A549 (cell line): ENCODE data around the gene CA12. TPM values are rescaled to one million over a fixed set of nuclear protein-coding genes. Genes with fewer than 3 reads are reported as not detected.

ENCODE experiments used
- ATAC-seq, 2 experiments: fragments of 200-7000 bp in 1 of 2; fragments of >200 bp in 1 of 2; cut with Nextera tagmentation in 1 of 2; cut with Tn5 transposase in 1 of 2; 3 replicates each; pipeline versions ENCODE4 v1.8.0 to v1.9.1; 2018 to 2020; ENCODE audit warnings: mild to moderate bottlenecking in 1 of 2, moderate library complexity in 1 of 2
- CTCF ChIA-PET: fragments of 300-600 bp; sonication (Branson Sonifier 250); formaldehyde crosslinking; extraction: SDS; loops from one replicate; lab custom pipeline; 2021; ENCODE audit warnings: antibody characterized with exemption, inconsistent platforms; lab: Yijun Ruan, JAX
- POLR2A ChIA-PET: fragments of 350-600 bp; formaldehyde crosslinking; extraction: SDS; loops from one replicate; lab custom pipeline; 2021; ENCODE audit warnings: antibody characterized with exemption, inconsistent platforms; lab: Yijun Ruan, JAX
- DNase-seq, 2 experiments: peaks; one replicate each; pipeline versions ENCODE4 v3.0.0 to v3.0.0-alpha.2; 2011 to 2016; ENCODE audit warnings: low read depth in 1 of 2, low spot score in 1 of 2
- FAIRE-seq: peaks from 2 replicates; lab custom pipeline; 2011; peaks lifted over from hg19 to GRCh38; lab: Jason Lieb, UNC
- H3K27ac ChIP-seq, 2 experiments: fragments of >200 bp; sonication (Bioruptor Twin); formaldehyde crosslinking; 3 replicates each; pipeline ENCODE4 v1.5.1; 2016 to 2017
- H3K4me1 ChIP-seq: fragments of >200 bp; sonication (Bioruptor Twin); formaldehyde crosslinking; 3 replicates; pipeline ENCODE4 v1.6.1; 2016
- H3K4me2 ChIP-seq: fragments of >200 bp; sonication (Bioruptor Twin); formaldehyde crosslinking; 3 replicates; pipeline ENCODE4 v1.6.1; 2016
- H3K4me3 ChIP-seq: fragments of >200 bp; sonication (Bioruptor Twin); formaldehyde crosslinking; 3 replicates; pipeline ENCODE4 v1.5.1; 2016
- H3K9me3 ChIP-seq: fragments of >200 bp; sonication (Bioruptor Twin); formaldehyde crosslinking; 3 replicates; pipeline ENCODE4 v1.6.1; 2016
- BHLHE40 ChIP-seq: IDR thresholded peaks from 2 replicates; pipeline ENCODE4 v1.6.1; 2012; ENCODE audit warnings: low read depth, low read length, inconsistent platforms
- CBX2 ChIP-seq: fragments of 200-600 bp; sonication (generic); IDR thresholded peaks from 2 replicates; pipeline ENCODE4 v1.6.1; 2016; ENCODE audit warnings: low read depth, mild to moderate bottlenecking, borderline replicate concordance
- CBX8 ChIP-seq: fragments of 200-600 bp; sonication (generic); IDR thresholded peaks from 2 replicates; pipeline ENCODE4 v1.6.1; 2016
- CHD2 ChIP-seq: fragments of 150-350 bp; IDR thresholded peaks from 2 replicates; pipeline ENCODE4 v1.6.1; 2014; ENCODE audit warnings: low read length; ENCODE audit not compliant: partially characterized antibody
- EHF ChIP-seq: fragments of 250-450 bp; sonication (Bioruptor Pico); IDR thresholded peaks from 2 replicates; pipeline ENCODE4 v1.5.0; 2020; ENCODE audit warnings: mild to moderate bottlenecking
- EP300 ChIP-seq, 2 experiments: fragments of >200 bp; sonication (Bioruptor Twin); formaldehyde crosslinking; IDR thresholded peaks; 2 replicates in 1 of 2; 3 replicates in 1 of 2; pipeline ENCODE4 v1.6.1; 2016 to 2017
- FOXS1 ChIP-seq: fragments of 250-450 bp; sonication (Bioruptor Pico); IDR thresholded peaks from 2 replicates; pipeline ENCODE4 v1.5.0; 2020; ENCODE audit warnings: mild to moderate bottlenecking, moderate library complexity
- GATA3 ChIP-seq: IDR thresholded peaks from 2 replicates; pipeline ENCODE4 v1.6.1; 2012; ENCODE audit warnings: borderline replicate concordance
- HDAC2 ChIP-seq: fragments of 200-600 bp; sonication (generic); IDR thresholded peaks from 2 replicates; pipeline ENCODE4 v1.6.1; 2016
- HOXA7 ChIP-seq: fragments of 250-450 bp; sonication (Bioruptor Pico); IDR thresholded peaks from 2 replicates; pipeline ENCODE4 v1.5.0; 2020; ENCODE audit warnings: mild to moderate bottlenecking, moderate library complexity
- HOXB13 ChIP-seq: fragments of 250-450 bp; sonication (Bioruptor Pico); IDR thresholded peaks from 2 replicates; pipeline ENCODE4 v1.5.0; 2020; ENCODE audit warnings: low read depth, mild to moderate bottlenecking, moderate library complexity
- JUN ChIP-seq, 2 experiments: fragments of >200 bp; sonication (Bioruptor Twin); formaldehyde crosslinking; IDR thresholded peaks; 2 replicates in 1 of 2; 3 replicates in 1 of 2; pipeline ENCODE4 v1.6.1; 2016 to 2017
- KDM1A ChIP-seq: fragments of 200-600 bp; sonication (generic); IDR thresholded peaks from 2 replicates; pipeline ENCODE4 v1.6.1; 2016; ENCODE audit warnings: low read depth, mild to moderate bottlenecking
- MAFK ChIP-seq: fragments of 450-650 bp; IDR thresholded peaks from 2 replicates; pipeline ENCODE4 v1.6.1; 2014; ENCODE audit not compliant: partially characterized antibody
- MAZ ChIP-seq: fragments of 150-350 bp; IDR thresholded peaks from 2 replicates; pipeline ENCODE4 v1.6.1; 2014; ENCODE audit warnings: antibody characterized with exemption, low read depth, low read length, borderline replicate concordance
- NFE2L2 ChIP-seq: fragments of 150-350 bp; conservative IDR thresholded peaks from 2 replicates; pipeline ENCODE4 v1.6.1; 2014; ENCODE audit warnings: low read length
- NR3C1 ChIP-seq: fragments of >200 bp; sonication (Bioruptor Twin); formaldehyde crosslinking; IDR thresholded peaks from 3 replicates; pipeline ENCODE4 v1.6.1; 2017
- PHF8 ChIP-seq: fragments of 200-600 bp; sonication (generic); IDR thresholded peaks from 2 replicates; pipeline ENCODE4 v1.6.1; 2016; ENCODE audit warnings: low read depth, mild to moderate bottlenecking, antibody characterized with exemption, moderate library complexity, borderline replicate concordance
- POLR2A ChIP-seq: IDR thresholded peaks from 2 replicates; pipeline ENCODE4 v1.6.1; 2012; ENCODE audit warnings: mild to moderate bottlenecking, low read length
- RARB ChIP-seq: fragments of 250-450 bp; sonication (Bioruptor Pico); IDR thresholded peaks from 2 replicates; pipeline ENCODE4 v1.8.0; 2021; ENCODE audit warnings: mild to moderate bottlenecking, moderate library complexity
- RFX5 ChIP-seq: fragments of 450-650 bp; IDR thresholded peaks from 2 replicates; pipeline ENCODE4 v1.7.1; 2014; ENCODE audit warnings: antibody characterized with exemption, mild to moderate bottlenecking, moderate library complexity
- RNF2 ChIP-seq: fragments of 200-600 bp; sonication (generic); IDR thresholded peaks from 2 replicates; pipeline ENCODE4 v1.6.1; 2016; ENCODE audit warnings: low read depth, mild to moderate bottlenecking, antibody characterized with exemption, moderate library complexity, borderline replicate concordance
- SMC3 ChIP-seq: fragments of >200 bp; sonication (Bioruptor Twin); formaldehyde crosslinking; IDR thresholded peaks from 3 replicates; pipeline ENCODE4 v1.6.1; 2018; ENCODE audit warnings: inconsistent platforms
- TFCP2L1 ChIP-seq: fragments of 250-450 bp; sonication (Bioruptor Pico); IDR thresholded peaks from 2 replicates; pipeline ENCODE4 v1.5.0; 2021; ENCODE audit warnings: mild to moderate bottlenecking
- TP53 ChIP-seq: fragments of 250-450 bp; sonication (Bioruptor Pico); IDR thresholded peaks from 2 replicates; pipeline ENCODE4 v1.5.0; 2021; ENCODE audit warnings: mild to moderate bottlenecking, moderate library complexity
- ZFP36 ChIP-seq: fragments of 450-650 bp; IDR thresholded peaks from 2 replicates; pipeline ENCODE4 v1.6.1; 2014; ENCODE audit warnings: borderline replicate concordance; ENCODE audit not compliant: partially characterized antibody
- ZSCAN20 ChIP-seq: fragments of 250-450 bp; sonication (Bioruptor Pico); IDR thresholded peaks from 2 replicates; pipeline ENCODE4 v1.8.0; 2022; ENCODE audit warnings: mild to moderate bottlenecking, moderate library complexity
- WGBS: methylation state at CpG from one replicate; pipeline ENCODE4 v1.1.6; 2017; ENCODE audit errors: missing lambda C conversion rate; 5-methylcytosine and 5-hydroxymethylcytosine counted together
- polyA plus RNA-seq, 4 experiments: library from polyadenylated mRNA; depleted of rRNA in 3 of 4; stranded (reverse); fragments of >200 nt; fragmentation: RNase III in 1 of 4; extraction: RNeasy Plus Mini Kit Qiagen cat#74134 plus additional on column Dnase treatment in 1 of 4; gene quantifications; 2 replicates in 3 of 4; 3 replicates in 1 of 4; pipeline ENCODE4 v1.2.3, GENCODE V29; 2011 to 2017
- TF ChIP-seq, protein P1 (sequence below): fragments of 250-450 bp; sonication (Bioruptor Pico); IDR thresholded peaks from 2 replicates; pipeline ENCODE4 v1.5.0; 2020; ENCODE audit warnings: low read depth, mild to moderate bottlenecking, moderate library complexity
- TF ChIP-seq, protein P2 (sequence below): fragments of 200-600 bp; sonication (generic); IDR thresholded peaks from 2 replicates; pipeline ENCODE4 v1.6.1; 2016; ENCODE audit warnings: antibody characterized with exemption, mild to moderate bottlenecking, moderate library complexity
- TF ChIP-seq, protein P3 (sequence below): fragments of 150-350 bp; IDR thresholded peaks from 2 replicates; pipeline ENCODE4 v1.6.1; 2014; ENCODE audit warnings: low read depth, mild to moderate bottlenecking, low read length
- TF ChIP-seq, protein P4 (sequence below): IDR thresholded peaks from 2 replicates; pipeline ENCODE4 v1.6.1; 2012; ENCODE audit warnings: low read depth, borderline replicate concordance
- TF ChIP-seq, protein P5 (sequence below): fragments of >200 bp; sonication (Bioruptor Twin); formaldehyde crosslinking; IDR thresholded peaks from 2 replicates; pipeline ENCODE4 v1.6.1; 2016
- TF ChIP-seq, protein P6 (sequence below): fragments of 450-650 bp; IDR thresholded peaks from 2 replicates; pipeline ENCODE4 v1.6.1; 2014; ENCODE audit warnings: antibody characterized with exemption

The CA12 gene
- polyA plus RNA-seq, 2 of the 4 experiments (the other 2 are of a cell fraction), result 129 to 323 TPM

DNA sequence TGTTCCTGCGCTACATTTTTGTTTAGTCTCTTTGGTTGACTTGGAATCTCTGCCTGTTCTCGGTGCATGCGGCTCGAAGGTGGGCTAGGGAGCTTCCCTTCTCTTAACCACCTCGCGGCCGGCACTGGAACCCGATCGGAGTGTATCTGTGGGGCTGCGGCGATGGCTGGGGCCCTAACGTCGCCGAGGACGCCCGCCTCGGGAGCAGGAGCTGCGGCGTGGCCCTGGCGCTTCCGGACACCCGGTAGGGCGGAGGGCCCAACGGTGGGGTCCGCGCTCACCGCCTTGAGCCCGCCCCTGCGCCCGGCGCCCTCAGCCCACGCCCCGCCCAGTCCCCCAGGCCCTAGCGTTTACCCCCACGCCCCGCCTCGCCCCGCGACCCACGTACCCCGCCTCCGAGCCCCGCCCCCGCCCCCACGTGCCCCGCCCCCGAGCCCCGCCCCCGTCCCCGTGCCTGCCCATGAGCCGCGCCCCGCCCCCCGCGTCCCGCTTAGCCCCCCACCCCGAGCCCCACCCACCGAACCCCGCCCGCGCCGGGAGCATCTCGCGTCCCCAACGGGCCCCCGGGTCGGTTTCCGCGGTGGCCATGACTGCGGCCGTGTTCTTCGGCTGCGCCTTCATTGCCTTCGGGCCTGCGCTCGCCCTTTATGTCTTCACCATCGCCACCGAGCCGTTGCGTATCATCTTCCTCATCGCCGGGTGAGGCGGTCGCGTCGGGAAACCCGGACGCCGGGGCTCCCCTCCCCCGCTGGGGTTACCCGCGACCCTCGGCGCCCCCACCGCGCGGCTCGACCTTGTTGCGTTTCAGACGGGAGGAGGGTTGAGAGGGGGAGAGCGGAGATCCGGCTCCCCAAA, 104.4 kb downstream of the CA12 start, which contains the start of gene APH1B:
Gene APH1B (plus strand): TSS at position 568 of the 855 bp plus-strand sequence. CDS start 19 bp downstream, at position 587.
- peak within 1 kb of the TSS; percentile 88 to 94 for H3K27ac ChIP-seq
- FAIRE-seq (no peak), ATAC-seq (peak; percentile 94), DNase-seq (peak; percentile 69 to 83)
- H3K4me1 ChIP-seq, result peaks cover 24% of the 10 kb centered on the region
- H3K9me3 ChIP-seq, result no peaks in the 10 kb centered on the region; the same call in 2 of the 3 replicates
- ChIA-PET CTCF (interaction anchor here (0.7 to 2.4 kb wide), 8 partner anchors 12 to 189 kb away, joined by 3 to 9 read pairs (median 4); partner anchors contain the start of gene RPS27L), POLR2A (interaction anchor here (0.6 to 3.0 kb wide), 17 partner anchors 38 to 1525 kb away, joined by 3 to 24 read pairs (median 4); partner anchors contain the start of genes RAB8B and RPS27L)
- peak within 1 kb of the TSS; percentile 84 for H3K4me2 ChIP-seq
- H3K4me3 ChIP-seq, result peak within 1 kb of the TSS; percentile 92
- WGBS, result under 1% methylated on average over 23 of the region's 102 CpGs
- TF ChIP-seq MAFK, result no peak
- peak; percentile 67 for TF ChIP-seq PHF8
- peak; percentile 37; the same call in 2 of the 3 replicates for TF ChIP-seq SMC3
- TF ChIP-seq CBX2, result no peak
- TF ChIP-seq RNF2, result no peak
- TF ChIP-seq HOXB13, result no peak
- TF ChIP-seq, protein P1, sequence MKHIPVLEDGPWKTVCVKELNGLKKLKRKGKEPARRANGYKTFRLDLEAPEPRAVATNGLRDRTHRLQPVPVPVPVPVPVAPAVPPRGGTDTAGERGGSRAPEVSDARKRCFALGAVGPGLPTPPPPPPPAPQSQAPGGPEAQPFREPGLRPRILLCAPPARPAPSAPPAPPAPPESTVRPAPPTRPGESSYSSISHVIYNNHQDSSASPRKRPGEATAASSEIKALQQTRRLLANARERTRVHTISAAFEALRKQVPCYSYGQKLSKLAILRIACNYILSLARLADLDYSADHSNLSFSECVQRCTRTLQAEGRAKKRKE (CRISPR knock-in tag), result no peak
- TF ChIP-seq CBX8, result no peak
- peak in 1 of 2 experiments; percentile 97; a peak in 4 of 5 replicates for TF ChIP-seq JUN (IDR thresholded peaks at IDR 0.05)
- no peak for TF ChIP-seq HOXA7 (CRISPR knock-in tag)
- no peak for TF ChIP-seq HDAC2
- TF ChIP-seq, protein P2, sequence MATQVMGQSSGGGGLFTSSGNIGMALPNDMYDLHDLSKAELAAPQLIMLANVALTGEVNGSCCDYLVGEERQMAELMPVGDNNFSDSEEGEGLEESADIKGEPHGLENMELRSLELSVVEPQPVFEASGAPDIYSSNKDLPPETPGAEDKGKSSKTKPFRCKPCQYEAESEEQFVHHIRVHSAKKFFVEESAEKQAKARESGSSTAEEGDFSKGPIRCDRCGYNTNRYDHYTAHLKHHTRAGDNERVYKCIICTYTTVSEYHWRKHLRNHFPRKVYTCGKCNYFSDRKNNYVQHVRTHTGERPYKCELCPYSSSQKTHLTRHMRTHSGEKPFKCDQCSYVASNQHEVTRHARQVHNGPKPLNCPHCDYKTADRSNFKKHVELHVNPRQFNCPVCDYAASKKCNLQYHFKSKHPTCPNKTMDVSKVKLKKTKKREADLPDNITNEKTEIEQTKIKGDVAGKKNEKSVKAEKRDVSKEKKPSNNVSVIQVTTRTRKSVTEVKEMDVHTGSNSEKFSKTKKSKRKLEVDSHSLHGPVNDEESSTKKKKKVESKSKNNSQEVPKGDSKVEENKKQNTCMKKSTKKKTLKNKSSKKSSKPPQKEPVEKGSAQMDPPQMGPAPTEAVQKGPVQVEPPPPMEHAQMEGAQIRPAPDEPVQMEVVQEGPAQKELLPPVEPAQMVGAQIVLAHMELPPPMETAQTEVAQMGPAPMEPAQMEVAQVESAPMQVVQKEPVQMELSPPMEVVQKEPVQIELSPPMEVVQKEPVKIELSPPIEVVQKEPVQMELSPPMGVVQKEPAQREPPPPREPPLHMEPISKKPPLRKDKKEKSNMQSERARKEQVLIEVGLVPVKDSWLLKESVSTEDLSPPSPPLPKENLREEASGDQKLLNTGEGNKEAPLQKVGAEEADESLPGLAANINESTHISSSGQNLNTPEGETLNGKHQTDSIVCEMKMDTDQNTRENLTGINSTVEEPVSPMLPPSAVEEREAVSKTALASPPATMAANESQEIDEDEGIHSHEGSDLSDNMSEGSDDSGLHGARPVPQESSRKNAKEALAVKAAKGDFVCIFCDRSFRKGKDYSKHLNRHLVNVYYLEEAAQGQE, result no peak
- TF ChIP-seq TP53 (CRISPR knock-in tag), result no peak
- no peak for TF ChIP-seq NR3C1
- TF ChIP-seq ZSCAN20, result no peak
- no peak for TF ChIP-seq FOXS1 (CRISPR knock-in tag)
- no peak for TF ChIP-seq NFE2L2
- TF ChIP-seq MAZ, result no peak
- no peak for TF ChIP-seq RFX5
- TF ChIP-seq EP300 (IDR thresholded peaks at IDR 0.05), result peak in 1 of 2 experiments; percentile 22; a peak in 1 of 5 replicates
- peak; percentile 95 for TF ChIP-seq POLR2A
- TF ChIP-seq, protein P3, sequence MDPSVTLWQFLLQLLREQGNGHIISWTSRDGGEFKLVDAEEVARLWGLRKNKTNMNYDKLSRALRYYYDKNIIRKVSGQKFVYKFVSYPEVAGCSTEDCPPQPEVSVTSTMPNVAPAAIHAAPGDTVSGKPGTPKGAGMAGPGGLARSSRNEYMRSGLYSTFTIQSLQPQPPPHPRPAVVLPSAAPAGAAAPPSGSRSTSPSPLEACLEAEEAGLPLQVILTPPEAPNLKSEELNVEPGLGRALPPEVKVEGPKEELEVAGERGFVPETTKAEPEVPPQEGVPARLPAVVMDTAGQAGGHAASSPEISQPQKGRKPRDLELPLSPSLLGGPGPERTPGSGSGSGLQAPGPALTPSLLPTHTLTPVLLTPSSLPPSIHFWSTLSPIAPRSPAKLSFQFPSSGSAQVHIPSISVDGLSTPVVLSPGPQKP, result no peak
- no peak for TF ChIP-seq TFCP2L1 (CRISPR knock-in tag)
- no peak for TF ChIP-seq BHLHE40
- TF ChIP-seq, protein P4, sequence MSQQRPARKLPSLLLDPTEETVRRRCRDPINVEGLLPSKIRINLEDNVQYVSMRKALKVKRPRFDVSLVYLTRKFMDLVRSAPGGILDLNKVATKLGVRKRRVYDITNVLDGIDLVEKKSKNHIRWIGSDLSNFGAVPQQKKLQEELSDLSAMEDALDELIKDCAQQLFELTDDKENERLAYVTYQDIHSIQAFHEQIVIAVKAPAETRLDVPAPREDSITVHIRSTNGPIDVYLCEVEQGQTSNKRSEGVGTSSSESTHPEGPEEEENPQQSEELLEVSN, result peak; percentile 64; the same call in 1 of the 2 replicates
- no peak for TF ChIP-seq EHF (CRISPR knock-in tag)
- TF ChIP-seq, protein P5, sequence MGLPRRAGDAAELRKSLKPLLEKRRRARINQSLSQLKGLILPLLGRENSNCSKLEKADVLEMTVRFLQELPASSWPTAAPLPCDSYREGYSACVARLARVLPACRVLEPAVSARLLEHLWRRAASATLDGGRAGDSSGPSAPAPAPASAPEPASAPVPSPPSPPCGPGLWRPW, result no peak
- TF ChIP-seq, protein P6, sequence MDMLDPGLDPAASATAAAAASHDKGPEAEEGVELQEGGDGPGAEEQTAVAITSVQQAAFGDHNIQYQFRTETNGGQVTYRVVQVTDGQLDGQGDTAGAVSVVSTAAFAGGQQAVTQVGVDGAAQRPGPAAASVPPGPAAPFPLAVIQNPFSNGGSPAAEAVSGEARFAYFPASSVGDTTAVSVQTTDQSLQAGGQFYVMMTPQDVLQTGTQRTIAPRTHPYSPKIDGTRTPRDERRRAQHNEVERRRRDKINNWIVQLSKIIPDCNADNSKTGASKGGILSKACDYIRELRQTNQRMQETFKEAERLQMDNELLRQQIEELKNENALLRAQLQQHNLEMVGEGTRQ, result no peak
- TF ChIP-seq KDM1A, result no peak
- TF ChIP-seq ZFP36, result no peak
- TF ChIP-seq CHD2, result no peak
- TF ChIP-seq RARB (CRISPR knock-in tag), result no peak
- no peak for TF ChIP-seq GATA3
